ENCODE results near the gene RACGAP1. TPM values are rescaled to one million over a fixed set of nuclear protein-coding genes. Genes with fewer than 3 reads are reported as not detected.

Gene RACGAP1
- total and polyA plus RNA-seq, 2 experiments from 2014 or later: 19.0 to 52.8 TPM

- TF ChIP-seq ZNF462 (CRISPR knock-in tag; IDR thresholded peaks at IDR 0.05): no peak
- TF ChIP-seq CTCF (conservative IDR thresholded peaks at IDR 0.05; ENCODE audit: low read depth in 2 of 2): no peak
- TF ChIP-seq POLR2AphosphoS5 (IDR thresholded peaks at IDR 0.05; ENCODE audit: low read depth): no peak
- TF ChIP-seq ZNF114 (CRISPR knock-in tag; IDR thresholded peaks at IDR 0.05): no peak
Observed at GRCh38 chr12:49959685-49960473, 65.4 kb downstream of the RACGAP1 start (continued).

- no peak overlapping the region for H3K27ac ChIP-seq (ENCODE audit: low read depth)
- no peak overlapping the region for H3K4me3 Mint-ChIP-seq
- peaks cover 35% of the 10 kb centered on the region for H3K4me1 ChIP-seq (ENCODE audit: insufficient read depth)
- H3K27me3 Mint-ChIP-seq (ENCODE audit: insufficient read depth, low read depth, poor library complexity): peaks cover 40% of the 10 kb centered on the region
- H3K27me3 ChIP-seq (ENCODE audit: insufficient read depth): peaks cover 74% of the 10 kb centered on the region
- peaks cover 5% of the 10 kb centered on the region; the same call in 1 of the 3 replicates for H3K36me3 Mint-ChIP-seq (ENCODE audit: low read depth)
- H3K4me3 ChIP-seq: no peak overlapping the region
- DNase-seq (ENCODE audit: low spot score) (no peak), ATAC-seq (no peak)
- no peaks in the 10 kb centered on the region for H3F3A ChIP-seq (replicated peaks; ENCODE audit: low read depth)
- no peak overlapping the region for H3K27ac Mint-ChIP-seq
- no peaks in the 10 kb centered on the region for H3K9me2 ChIP-seq (ENCODE audit: insufficient read depth)
- H3K36me3 ChIP-seq (ENCODE audit: insufficient read depth): no peaks in the 10 kb centered on the region; the same call in 1 of the 2 replicates
- no peaks in the 10 kb centered on the region for H4K20me1 ChIP-seq (replicated peaks; ENCODE audit: insufficient read depth)
- H3K79me2 ChIP-seq (replicated peaks; ENCODE audit: insufficient read depth): no peaks in the 10 kb centered on the region
- H2AFZ ChIP-seq: no peak overlapping the region
- peaks cover 6% of the 10 kb centered on the region; the same call in 2 of the 3 replicates for H3K9me3 Mint-ChIP-seq
- H3K4me1 Mint-ChIP-seq: peaks cover 29% of the 10 kb centered on the region
- no peak overlapping the region for H3K4me2 ChIP-seq
- no peak for TF ChIP-seq ZNF462 (CRISPR knock-in tag; IDR thresholded peaks at IDR 0.05)
- no peak for TF ChIP-seq POLR2AphosphoS5 (IDR thresholded peaks at IDR 0.05; ENCODE audit: low read depth)
Observed at GRCh38 chr12:49957570-49957967, 67.7 kb downstream of the RACGAP1 start.

Data from GM23338 (cell line).